ENCODE results near the gene CRACR2A. TPM values are rescaled to one million over a fixed set of nuclear protein-coding genes. Genes with fewer than 3 reads are reported as not detected.

Gene CRACR2A
- total RNA-seq, 4 donors from 2014 or later: 2.2 to 11.8 (median 5.0) TPM

GRCh38 chr12:3727354-3727753 lies 25.6 kb downstream of the CRACR2A start:
- no peak for TF ChIP-seq CTCF (IDR thresholded peaks at IDR 0.05)
- no peak for DNase-seq (ENCODE audit: low spot score)
- no peak for ATAC-seq (ENCODE audit: low FRiP score)

DNA sequence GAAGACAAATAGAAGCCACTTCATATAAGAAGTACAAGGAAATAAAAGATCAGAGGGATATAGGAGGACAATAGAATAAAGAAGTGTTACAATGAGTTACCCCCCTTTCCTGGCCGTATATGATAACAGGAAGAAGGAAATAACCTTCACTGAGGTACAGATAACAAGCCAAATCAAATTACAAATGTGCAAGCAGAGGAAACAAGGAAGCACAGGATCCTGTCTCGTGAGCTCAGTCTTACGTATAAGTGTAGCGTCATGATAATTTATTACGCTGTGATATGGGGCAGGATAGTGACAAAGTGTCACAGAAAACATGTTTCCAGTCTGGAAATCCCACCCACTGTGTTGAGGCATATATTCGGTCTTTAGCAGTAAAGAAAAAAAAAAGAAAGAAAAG lies 26.5 kb downstream of the CRACR2A start:
- ATAC-seq (ENCODE audit: low FRiP score): no peak
- TF ChIP-seq CTCF (IDR thresholded peaks at IDR 0.05): no peak

DNA sequence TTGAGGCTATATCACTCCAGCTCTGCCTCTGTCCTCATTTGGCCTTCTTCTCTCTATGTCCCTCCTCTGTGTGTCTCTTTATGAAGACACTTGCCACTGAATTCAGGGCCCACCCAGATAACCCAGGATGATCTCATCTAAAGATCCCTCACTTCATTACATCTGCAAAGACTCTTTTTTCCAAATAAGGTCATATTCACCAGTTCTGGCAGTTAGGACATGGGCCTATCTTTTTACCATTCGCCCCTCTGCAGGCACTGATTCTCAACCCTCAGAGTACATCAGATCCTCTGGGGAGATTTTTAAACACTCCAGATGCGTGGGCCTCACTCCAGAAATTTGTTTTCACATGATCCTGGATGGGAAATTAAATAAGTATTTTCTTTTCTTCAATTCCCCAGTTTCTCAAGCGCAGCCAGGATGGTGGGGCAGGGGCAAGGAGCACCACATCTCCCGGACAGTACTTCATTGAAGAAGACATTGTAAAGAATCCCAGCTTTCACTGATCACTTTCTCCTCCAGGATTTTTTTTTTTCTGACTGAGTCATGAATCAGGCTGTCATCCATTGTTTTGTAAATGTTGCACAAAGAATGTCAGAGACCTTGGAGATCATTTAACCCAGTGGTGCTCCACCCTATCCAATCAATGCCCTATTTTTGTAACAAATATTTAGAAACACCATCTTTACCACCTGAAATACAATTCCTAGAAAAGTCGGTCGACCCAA lies 27.4 kb downstream of the CRACR2A start:
- ATAC-seq (ENCODE audit: low FRiP score): no peak
- no peak for TF ChIP-seq CTCF (IDR thresholded peaks at IDR 0.05)
- no peak for DNase-seq (ENCODE audit: low spot score)

More for the DNA sequence above, 26.5 kb downstream of the CRACR2A start:
- no peak for DNase-seq (ENCODE audit: low spot score)

GRCh38 chr12:3723916-3724805 lies 28.7 kb downstream of the CRACR2A start:
- no peak for DNase-seq (ENCODE audit: low spot score)
- ATAC-seq (ENCODE audit: low FRiP score): no peak
- TF ChIP-seq CTCF (IDR thresholded peaks at IDR 0.05): no peak

DNA sequence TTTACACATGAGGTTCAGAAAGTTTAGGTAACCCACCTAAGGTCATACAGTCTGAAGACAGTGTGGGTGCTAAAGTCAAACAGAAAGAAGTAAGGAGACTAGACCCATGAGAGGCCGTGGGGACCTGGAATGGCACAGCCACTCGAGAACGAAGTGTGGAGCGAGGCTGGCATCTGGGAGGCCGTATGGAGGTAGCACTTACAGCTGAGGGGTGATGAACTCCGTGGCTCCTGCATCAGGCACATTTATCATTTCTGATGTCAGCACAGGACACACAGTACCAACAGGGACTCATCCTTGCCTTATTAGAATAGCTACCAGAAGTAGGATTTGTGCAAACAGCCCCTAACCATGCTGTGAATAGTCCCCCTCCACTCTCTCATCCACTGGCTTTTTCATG lies 30.5 kb downstream of the CRACR2A start:
- no peak for TF ChIP-seq CTCF (IDR thresholded peaks at IDR 0.05)
- ATAC-seq (ENCODE audit: low FRiP score): no peak
- no peak for DNase-seq (ENCODE audit: low spot score)

GRCh38 chr12:3720772-3721171 lies 32.1 kb downstream of the CRACR2A start:
- TF ChIP-seq CTCF (IDR thresholded peaks at IDR 0.05): no peak
- DNase-seq (ENCODE audit: low spot score) (no peak), ATAC-seq (ENCODE audit: low FRiP score) (no peak)

Measured in omental fat pad (tissue), 4 donors.